ENCODE measurements around the gene TCF7L1.

TCF7L1 gene, protein sequence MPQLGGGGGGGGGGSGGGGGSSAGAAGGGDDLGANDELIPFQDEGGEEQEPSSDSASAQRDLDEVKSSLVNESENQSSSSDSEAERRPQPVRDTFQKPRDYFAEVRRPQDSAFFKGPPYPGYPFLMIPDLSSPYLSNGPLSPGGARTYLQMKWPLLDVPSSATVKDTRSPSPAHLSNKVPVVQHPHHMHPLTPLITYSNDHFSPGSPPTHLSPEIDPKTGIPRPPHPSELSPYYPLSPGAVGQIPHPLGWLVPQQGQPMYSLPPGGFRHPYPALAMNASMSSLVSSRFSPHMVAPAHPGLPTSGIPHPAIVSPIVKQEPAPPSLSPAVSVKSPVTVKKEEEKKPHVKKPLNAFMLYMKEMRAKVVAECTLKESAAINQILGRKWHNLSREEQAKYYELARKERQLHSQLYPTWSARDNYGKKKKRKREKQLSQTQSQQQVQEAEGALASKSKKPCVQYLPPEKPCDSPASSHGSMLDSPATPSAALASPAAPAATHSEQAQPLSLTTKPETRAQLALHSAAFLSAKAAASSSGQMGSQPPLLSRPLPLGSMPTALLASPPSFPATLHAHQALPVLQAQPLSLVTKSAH

DNA sequence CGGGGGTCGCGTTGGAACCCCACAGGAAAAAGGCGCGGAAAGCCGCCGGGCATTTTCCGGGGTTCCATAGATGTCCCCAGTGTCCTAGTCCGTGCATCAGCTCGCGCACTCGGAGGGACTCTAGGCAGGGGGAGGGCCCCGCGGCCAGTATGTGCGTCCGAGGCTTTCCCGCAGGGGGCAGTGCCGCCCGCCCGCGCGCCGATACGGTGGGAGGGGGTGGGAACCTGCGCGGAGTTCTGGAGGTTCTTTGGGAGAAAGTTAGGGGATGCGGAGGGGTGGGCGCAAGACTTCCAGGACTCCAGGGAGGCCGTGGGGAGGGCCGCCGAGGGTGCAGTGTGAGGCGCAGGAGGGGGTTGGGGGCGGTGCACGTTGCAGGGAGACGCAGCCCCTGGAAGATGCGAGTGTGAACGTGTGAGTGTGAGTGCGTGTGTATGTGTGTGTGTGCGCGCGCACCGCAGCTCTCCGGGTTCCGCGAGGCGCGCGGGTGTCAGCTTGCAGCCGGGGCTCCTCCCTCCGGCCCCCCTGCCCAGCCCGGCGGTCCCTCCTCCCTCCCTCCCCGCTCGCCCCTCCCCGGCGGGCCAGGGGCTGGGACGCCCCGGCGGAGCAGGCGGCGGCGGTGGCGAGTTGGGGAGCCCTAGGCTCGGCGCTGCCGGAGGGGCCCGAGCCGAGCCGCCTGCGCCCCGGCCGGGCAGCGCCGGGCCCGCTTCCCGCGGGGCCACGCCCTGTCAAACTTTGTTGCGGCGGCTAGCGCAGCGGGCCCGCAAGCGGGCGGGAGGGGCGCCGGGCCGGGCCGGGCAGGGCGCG, at the start of gene TCF7L1:
TSS of gene TCF7L1 (plus strand) at position 559 of the 804 bp plus-strand sequence. CDS start 293 bp downstream, outside the sequence.
- peak within 1 kb of the TSS; percentile 83 to 88 for H3K27ac ChIP-seq
- TF ChIP-seq, protein P1, sequence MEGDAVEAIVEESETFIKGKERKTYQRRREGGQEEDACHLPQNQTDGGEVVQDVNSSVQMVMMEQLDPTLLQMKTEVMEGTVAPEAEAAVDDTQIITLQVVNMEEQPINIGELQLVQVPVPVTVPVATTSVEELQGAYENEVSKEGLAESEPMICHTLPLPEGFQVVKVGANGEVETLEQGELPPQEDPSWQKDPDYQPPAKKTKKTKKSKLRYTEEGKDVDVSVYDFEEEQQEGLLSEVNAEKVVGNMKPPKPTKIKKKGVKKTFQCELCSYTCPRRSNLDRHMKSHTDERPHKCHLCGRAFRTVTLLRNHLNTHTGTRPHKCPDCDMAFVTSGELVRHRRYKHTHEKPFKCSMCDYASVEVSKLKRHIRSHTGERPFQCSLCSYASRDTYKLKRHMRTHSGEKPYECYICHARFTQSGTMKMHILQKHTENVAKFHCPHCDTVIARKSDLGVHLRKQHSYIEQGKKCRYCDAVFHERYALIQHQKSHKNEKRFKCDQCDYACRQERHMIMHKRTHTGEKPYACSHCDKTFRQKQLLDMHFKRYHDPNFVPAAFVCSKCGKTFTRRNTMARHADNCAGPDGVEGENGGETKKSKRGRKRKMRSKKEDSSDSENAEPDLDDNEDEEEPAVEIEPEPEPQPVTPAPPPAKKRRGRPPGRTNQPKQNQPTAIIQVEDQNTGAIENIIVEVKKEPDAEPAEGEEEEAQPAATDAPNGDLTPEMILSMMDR (IDR thresholded peaks at IDR 0.05): peak; percentile 96
- DNase-seq (ENCODE audit: low spot score): peak; percentile 92
- peak within 1 kb of the TSS; percentile 87 for H3K4me3 ChIP-seq

DNA sequence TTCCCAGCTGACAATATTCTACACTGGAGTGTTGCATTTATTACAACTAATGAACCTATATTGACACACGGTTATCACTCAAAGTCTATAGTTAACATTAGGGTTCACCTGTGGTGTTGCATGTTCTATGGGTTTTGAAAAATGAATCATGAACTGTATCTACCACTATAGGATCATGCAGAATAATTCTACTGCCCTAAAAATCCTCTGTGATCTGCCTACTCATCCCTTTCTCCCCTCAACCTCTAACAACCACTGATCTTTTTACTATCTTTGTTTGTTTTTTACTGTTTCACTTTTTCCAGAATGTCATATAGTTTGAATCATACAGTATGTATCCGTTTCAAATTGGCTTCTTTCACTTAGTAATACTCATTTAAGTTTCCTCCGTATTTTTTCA, 47.6 kb upstream of the TCF7L1 start:
- no peak for DNase-seq (ENCODE audit: low spot score)
- TF ChIP-seq, protein P1 (IDR thresholded peaks at IDR 0.05): no peak
- H3K27ac ChIP-seq: no peak overlapping the region
- H3K4me3 ChIP-seq: no peak overlapping the region

DNA sequence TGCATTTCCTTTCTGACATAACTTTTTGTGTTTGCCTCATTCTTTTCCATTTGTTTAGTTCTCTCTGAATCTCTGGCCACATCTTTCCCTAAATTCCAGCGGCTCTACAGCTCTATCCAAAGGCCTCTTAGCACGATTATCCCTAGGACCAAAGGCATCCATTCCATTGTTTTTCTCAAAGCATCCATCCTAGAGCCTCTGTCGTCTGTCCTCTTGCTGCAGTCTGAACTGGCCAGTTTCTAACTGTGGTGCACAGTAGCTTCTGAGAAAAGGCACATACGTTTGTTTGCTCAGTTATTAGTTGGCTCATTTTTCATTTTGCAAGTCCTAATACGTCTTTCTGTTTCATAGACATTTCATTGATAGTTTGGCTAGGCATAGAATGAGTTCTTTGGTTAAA, 45.7 kb upstream of the TCF7L1 start:
- no peak for DNase-seq (ENCODE audit: low spot score)
- no peak overlapping the region for H3K4me3 ChIP-seq
- TF ChIP-seq, protein P1 (IDR thresholded peaks at IDR 0.05): no peak

DNA sequence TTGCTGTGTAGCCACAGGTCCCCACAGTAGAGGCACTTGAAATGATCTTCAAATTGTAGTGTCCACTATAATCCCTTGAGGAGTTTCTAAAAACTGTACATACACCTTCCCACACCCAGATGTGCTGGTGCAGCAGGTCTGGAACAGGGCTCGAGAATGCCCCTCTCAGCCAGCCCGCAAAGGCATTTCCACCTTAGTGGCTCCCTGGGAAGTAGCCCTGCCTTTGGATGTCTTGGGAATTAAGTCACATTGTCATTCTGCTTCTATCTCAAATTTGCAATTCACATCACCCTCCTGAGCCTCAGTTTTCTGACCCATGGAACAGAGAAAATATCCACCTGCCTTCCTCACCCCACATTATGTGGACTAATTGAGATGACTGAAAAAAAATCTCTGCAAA, 44.3 kb upstream of the TCF7L1 start:
- DNase-seq (ENCODE audit: low spot score): no peak
- TF ChIP-seq, protein P1 (IDR thresholded peaks at IDR 0.05): no peak

More for the DNA sequence above, 45.7 kb upstream of the TCF7L1 start:
- H3K27ac ChIP-seq: no peak overlapping the region

DNA sequence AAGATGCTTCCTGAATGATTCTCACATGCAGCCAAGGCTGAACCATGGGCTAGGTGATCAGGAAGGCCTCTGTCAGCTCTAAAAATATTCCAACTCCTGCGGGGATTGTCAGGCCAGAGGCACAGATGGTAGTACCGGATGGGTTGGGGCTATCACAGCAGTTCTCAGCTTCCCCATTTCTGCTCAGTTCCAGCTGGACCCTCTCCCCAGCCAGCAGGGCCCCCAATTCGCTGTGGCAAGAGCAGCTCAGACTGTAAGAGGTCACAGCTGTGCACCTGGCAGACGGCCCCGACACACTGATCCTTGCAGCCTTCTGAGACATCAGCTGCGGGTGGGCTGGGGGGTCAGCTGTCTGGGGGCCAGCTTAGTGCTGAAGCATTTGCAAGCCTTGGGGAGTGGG, 43.6 kb upstream of the TCF7L1 start:
- Histone ChIP-seq H3K4me3 (no peak overlapping the region), H3K27ac (no peak overlapping the region)
- TF ChIP-seq, protein P1 (IDR thresholded peaks at IDR 0.05): no peak
- DNase-seq (ENCODE audit: low spot score): no peak

More for the DNA sequence above, 44.3 kb upstream of the TCF7L1 start:
- Histone ChIP-seq H3K27ac (no peak overlapping the region), H3K4me3 (no peak overlapping the region)

DNA sequence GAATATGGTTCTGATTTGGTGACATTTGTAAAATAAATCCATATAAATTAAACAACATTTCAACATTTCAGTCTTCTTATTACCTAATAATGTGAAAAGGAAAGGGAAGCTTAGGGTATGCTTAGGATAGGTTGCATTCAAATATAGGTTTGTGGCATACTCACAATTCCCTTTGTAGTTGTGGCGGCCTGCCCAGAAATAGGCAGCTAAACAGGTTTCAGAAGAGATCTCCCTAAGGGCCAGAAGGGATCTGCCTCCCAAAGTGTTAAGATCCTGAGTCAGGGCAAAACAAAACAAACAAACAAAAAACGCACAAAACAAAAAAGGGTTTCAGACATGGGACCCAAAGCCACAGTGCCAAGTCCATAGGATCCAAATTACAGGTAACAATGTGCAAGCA, 41.4 kb upstream of the TCF7L1 start:
- no peak overlapping the region for H3K27ac ChIP-seq
- TF ChIP-seq, protein P1 (IDR thresholded peaks at IDR 0.05): no peak
- no peak overlapping the region for H3K4me3 ChIP-seq
- no peak for DNase-seq (ENCODE audit: low spot score)

Data from coronary artery (tissue), 2 donors.